Measurements from ENCODE around the gene PCDH15.

Gene PCDH15

DNA sequence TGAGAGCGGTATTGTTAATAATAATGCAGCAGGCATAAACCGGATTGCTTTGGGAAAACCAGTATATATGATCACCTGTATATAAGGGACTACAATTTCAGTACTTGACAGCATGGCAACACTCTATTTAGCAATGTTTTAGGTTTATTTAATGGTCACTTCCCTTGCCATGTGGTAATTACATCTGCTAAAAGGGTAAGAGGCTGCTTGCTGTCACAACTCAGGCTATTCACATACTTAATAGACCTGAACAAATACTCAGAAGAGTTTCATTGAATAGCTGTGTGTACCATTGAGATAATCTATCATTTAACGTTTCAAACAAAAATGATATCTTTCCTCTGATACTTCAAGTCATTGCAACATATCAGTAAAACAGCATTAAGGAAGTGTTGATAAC is 90.1 kb downstream of the PCDH15 start:
- no peak for DNase-seq
- Histone ChIP-seq H3K4ac (ENCODE audit: low read depth, low read length) (no peak overlapping the region), H3K9ac (ENCODE audit: low read length) (no peak overlapping the region), H3K27ac (ENCODE audit: low read depth, low read length) (no peak overlapping the region), H3K27me3 (ENCODE audit: insufficient read depth, low read length) (no peaks in the 10 kb centered on the region), H3K14ac (ENCODE audit: low read length) (no peak overlapping the region), H2AK5ac (ENCODE audit: low read length) (no peak overlapping the region), H2BK5ac (ENCODE audit: low read depth, low read length, poor library complexity) (no peak overlapping the region), H3K4me1 (ENCODE audit: control insufficient read depth in 1 of 2, insufficient read depth in 2 of 2, low read length in 2 of 2) (no peaks in the 10 kb centered on the region), H3K18ac (ENCODE audit: low read length) (no peak overlapping the region), H4K91ac (ENCODE audit: low read depth, low read length) (no peak overlapping the region), H2AFZ (ENCODE audit: insufficient read depth, low read length, poor library complexity) (no peak overlapping the region), H3K79me1 (ENCODE audit: low read length) (no peaks in the 10 kb centered on the region), H4K12ac (ENCODE audit: low read depth, low read length) (no peak overlapping the region), H2BK12ac (ENCODE audit: low read length) (no peak overlapping the region), H3K23ac (ENCODE audit: low read length) (no peak overlapping the region), H3K36me3 (ENCODE audit: control insufficient read depth in 1 of 2, insufficient read depth in 2 of 2, low read length in 2 of 2) (no peaks in the 10 kb centered on the region), H3K9me3 (ENCODE audit: insufficient read depth, low read depth, low read length) (no peaks in the 10 kb centered on the region), H4K8ac (ENCODE audit: low read depth, low read length) (no peak overlapping the region), H3K4me3 (ENCODE audit: low read depth, low read length) (no peak overlapping the region), H3K79me2 (ENCODE audit: control insufficient read depth, insufficient read depth, low read length, poor library complexity) (no peaks in the 10 kb centered on the region), H3K4me2 (ENCODE audit: low read length) (no peak overlapping the region), H2BK120ac (ENCODE audit: insufficient read depth, low read length, poor library complexity) (no peak overlapping the region)
- WGBS (ENCODE audit: extremely low coverage, insufficient coverage, insufficient read length): no CpG with 5 or more reads among the region's 3 CpGs

DNA sequence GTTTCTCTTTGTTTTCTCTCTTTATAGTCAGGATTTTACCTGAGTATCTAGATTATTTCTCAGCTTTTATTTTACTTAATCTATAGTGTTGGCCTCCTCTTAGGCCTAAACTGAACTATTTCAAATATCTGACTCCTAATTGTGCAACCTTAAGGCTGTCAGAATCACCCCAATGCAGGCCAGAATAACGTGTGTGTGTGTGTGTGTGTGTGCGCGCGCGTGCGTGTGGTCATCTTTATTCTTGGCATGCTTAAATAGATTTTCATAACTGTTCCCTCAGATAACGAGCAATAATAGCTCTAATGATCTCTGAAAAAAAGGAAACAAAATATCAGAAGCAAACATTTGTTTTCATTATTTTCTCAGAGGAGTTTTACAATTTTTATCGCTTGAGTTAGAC is 92.4 kb downstream of the PCDH15 start:
- Histone ChIP-seq H4K8ac (ENCODE audit: low read depth, low read length) (no peak overlapping the region), H3K9me3 (ENCODE audit: insufficient read depth, low read depth, low read length) (no peaks in the 10 kb centered on the region), H2BK12ac (ENCODE audit: low read length) (no peak overlapping the region), H3K27me3 (ENCODE audit: insufficient read depth, low read length) (no peaks in the 10 kb centered on the region), H3K27ac (ENCODE audit: low read depth, low read length) (no peak overlapping the region), H3K23ac (ENCODE audit: low read length) (no peak overlapping the region), H3K79me1 (ENCODE audit: low read length) (no peaks in the 10 kb centered on the region), H3K79me2 (ENCODE audit: control insufficient read depth, insufficient read depth, low read length, poor library complexity) (no peaks in the 10 kb centered on the region), H3K36me3 (ENCODE audit: control insufficient read depth in 1 of 2, insufficient read depth in 2 of 2, low read length in 2 of 2) (no peaks in the 10 kb centered on the region), H3K4me3 (ENCODE audit: low read depth, low read length) (no peak overlapping the region), H3K4me1 (ENCODE audit: control insufficient read depth in 1 of 2, insufficient read depth in 2 of 2, low read length in 2 of 2) (no peaks in the 10 kb centered on the region), H3K4ac (ENCODE audit: low read depth, low read length) (no peak overlapping the region), H3K18ac (ENCODE audit: low read length) (no peak overlapping the region), H2BK120ac (ENCODE audit: insufficient read depth, low read length, poor library complexity) (no peak overlapping the region), H3K4me2 (ENCODE audit: low read length) (no peak overlapping the region), H2AK5ac (ENCODE audit: low read length) (no peak overlapping the region), H3K14ac (ENCODE audit: low read length) (no peak overlapping the region), H2AFZ (ENCODE audit: insufficient read depth, low read length, poor library complexity) (no peak overlapping the region), H4K91ac (ENCODE audit: low read depth, low read length) (no peak overlapping the region), H2BK5ac (ENCODE audit: low read depth, low read length, poor library complexity) (no peak overlapping the region), H3K9ac (ENCODE audit: low read length) (no peak overlapping the region), H4K12ac (ENCODE audit: low read depth, low read length) (no peak overlapping the region)
- no peak for DNase-seq
- no CpG with 5 or more reads among the region's 8 CpGs for WGBS (ENCODE audit: extremely low coverage, insufficient coverage, insufficient read length)

DNA sequence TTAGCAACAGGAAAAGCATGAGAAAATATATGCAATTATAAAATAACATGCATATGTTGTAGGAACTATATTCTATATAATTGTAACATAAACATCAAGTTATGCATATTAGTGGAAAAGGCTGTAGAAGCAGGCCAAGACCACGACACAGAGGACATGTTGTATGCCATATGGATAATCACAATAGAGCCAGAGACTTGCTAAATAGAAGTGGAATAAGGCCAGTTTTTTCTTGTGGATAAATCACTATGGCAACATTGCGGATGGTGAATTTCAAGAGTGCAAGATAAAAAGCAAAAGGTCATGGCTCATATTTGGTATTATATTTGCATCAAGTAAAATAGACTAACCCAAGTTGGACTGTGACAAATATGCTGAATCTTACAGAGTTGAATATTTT is 93.0 kb downstream of the PCDH15 start:
- Histone ChIP-seq H3K4me3 (ENCODE audit: low read depth, low read length) (no peak overlapping the region), H3K4me2 (ENCODE audit: low read length) (no peak overlapping the region), H3K27ac (ENCODE audit: low read depth, low read length) (no peak overlapping the region), H3K9ac (ENCODE audit: low read length) (no peak overlapping the region), H4K12ac (ENCODE audit: low read depth, low read length) (no peak overlapping the region), H4K8ac (ENCODE audit: low read depth, low read length) (no peak overlapping the region), H2BK12ac (ENCODE audit: low read length) (no peak overlapping the region), H2BK120ac (ENCODE audit: insufficient read depth, low read length, poor library complexity) (no peak overlapping the region), H3K79me1 (ENCODE audit: low read length) (no peaks in the 10 kb centered on the region), H3K36me3 (ENCODE audit: control insufficient read depth in 1 of 2, insufficient read depth in 2 of 2, low read length in 2 of 2) (no peaks in the 10 kb centered on the region), H3K4me1 (ENCODE audit: control insufficient read depth in 1 of 2, insufficient read depth in 2 of 2, low read length in 2 of 2) (no peaks in the 10 kb centered on the region), H2AFZ (ENCODE audit: insufficient read depth, low read length, poor library complexity) (no peak overlapping the region), H3K18ac (ENCODE audit: low read length) (no peak overlapping the region), H3K14ac (ENCODE audit: low read length) (no peak overlapping the region), H3K79me2 (ENCODE audit: control insufficient read depth, insufficient read depth, low read length, poor library complexity) (no peaks in the 10 kb centered on the region), H3K4ac (ENCODE audit: low read depth, low read length) (no peak overlapping the region), H2BK5ac (ENCODE audit: low read depth, low read length, poor library complexity) (no peak overlapping the region), H3K23ac (ENCODE audit: low read length) (no peak overlapping the region), H2AK5ac (ENCODE audit: low read length) (no peak overlapping the region), H3K27me3 (ENCODE audit: insufficient read depth, low read length) (no peaks in the 10 kb centered on the region), H4K91ac (ENCODE audit: low read depth, low read length) (no peak overlapping the region), H3K9me3 (ENCODE audit: insufficient read depth, low read depth, low read length) (no peaks in the 10 kb centered on the region)
- no peak for DNase-seq
- no CpG with 5 or more reads among the region's 2 CpGs for WGBS (ENCODE audit: extremely low coverage, insufficient coverage, insufficient read length)

DNA sequence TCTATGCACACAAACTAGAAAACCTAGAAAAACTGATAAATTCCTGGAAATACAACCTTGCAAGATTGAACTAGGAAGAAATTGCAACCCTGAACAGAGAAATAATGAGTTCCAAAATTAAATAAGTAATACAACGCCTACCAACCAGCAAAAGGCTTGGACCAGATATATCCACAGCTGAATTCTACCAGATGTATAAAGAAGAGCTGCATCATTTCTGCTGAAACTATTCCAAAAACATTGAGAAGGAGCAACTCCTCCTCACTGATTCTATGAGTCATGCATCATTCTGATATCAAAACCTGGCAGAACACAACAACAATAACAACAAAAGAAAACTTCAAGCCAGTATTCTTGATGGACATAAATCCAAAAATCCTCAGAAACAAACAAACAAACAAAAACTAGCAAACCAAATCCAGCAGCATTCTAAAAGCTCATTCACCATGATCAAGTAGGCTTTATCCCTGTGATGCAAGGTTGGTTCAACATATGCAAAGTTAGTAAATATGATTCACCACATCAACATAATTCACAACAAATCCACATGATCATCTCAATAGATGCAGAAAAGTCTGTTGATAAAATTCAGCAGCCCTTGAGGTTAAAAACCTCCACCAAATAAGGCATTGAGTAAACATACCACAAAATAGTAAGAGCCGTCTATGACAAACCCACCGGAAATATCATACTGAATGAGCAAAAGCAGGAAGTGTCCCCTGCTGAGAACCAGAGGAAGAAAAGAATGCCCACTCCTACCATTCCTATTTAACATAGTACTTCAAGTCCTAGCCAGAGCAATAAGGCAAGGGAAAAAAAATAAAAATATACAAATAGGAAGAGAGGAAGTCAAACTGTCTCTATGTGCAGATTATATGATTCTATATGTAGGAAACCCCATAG is 98.2 kb downstream of the PCDH15 start:
- Histone ChIP-seq H4K12ac (ENCODE audit: low read depth, low read length) (no peak overlapping the region), H4K91ac (ENCODE audit: low read depth, low read length) (no peak overlapping the region), H3K27me3 (ENCODE audit: insufficient read depth, low read length) (no peaks in the 10 kb centered on the region), H3K27ac (ENCODE audit: low read depth, low read length) (no peak overlapping the region), H3K4me2 (ENCODE audit: low read length) (no peak overlapping the region), H3K9ac (ENCODE audit: low read length) (no peak overlapping the region), H2AK5ac (ENCODE audit: low read length) (no peak overlapping the region), H3K4me1 (ENCODE audit: control insufficient read depth in 1 of 2, insufficient read depth in 2 of 2, low read length in 2 of 2) (no peaks in the 10 kb centered on the region), H2BK5ac (ENCODE audit: low read depth, low read length, poor library complexity) (no peak overlapping the region), H3K79me2 (ENCODE audit: control insufficient read depth, insufficient read depth, low read length, poor library complexity) (no peaks in the 10 kb centered on the region), H3K14ac (ENCODE audit: low read length) (no peak overlapping the region), H2BK12ac (ENCODE audit: low read length) (no peak overlapping the region), H3K79me1 (ENCODE audit: low read length) (no peaks in the 10 kb centered on the region), H2BK120ac (ENCODE audit: insufficient read depth, low read length, poor library complexity) (no peak overlapping the region), H3K36me3 (ENCODE audit: control insufficient read depth in 1 of 2, insufficient read depth in 2 of 2, low read length in 2 of 2) (no peaks in the 10 kb centered on the region), H3K9me3 (ENCODE audit: insufficient read depth, low read depth, low read length) (no peaks in the 10 kb centered on the region), H3K4me3 (ENCODE audit: low read depth, low read length) (no peak overlapping the region), H3K23ac (ENCODE audit: low read length) (no peak overlapping the region), H4K8ac (ENCODE audit: low read depth, low read length) (no peak overlapping the region), H3K18ac (ENCODE audit: low read length) (no peak overlapping the region), H2AFZ (ENCODE audit: insufficient read depth, low read length, poor library complexity) (no peak overlapping the region), H3K4ac (ENCODE audit: low read depth, low read length) (no peak overlapping the region)
- DNase-seq: no peak
- WGBS (ENCODE audit: extremely low coverage, insufficient coverage, insufficient read length): no CpG with 5 or more reads among the region's 3 CpGs

All from trophoblast cell (in vitro differentiated cells and primary cell).